H9 (cell line): Measurements from ENCODE around the gene SMYD2. TPM values are rescaled to one million over a fixed set of nuclear protein-coding genes. Genes with fewer than 3 reads are reported as not detected.
A peak's percentile ranks its signal among the peaks of the same experiment; 100 is the strongest.

Experiments used
- DNase-seq: peaks from one replicate; pipeline ENCODE4 v3.0.0-alpha.2; 2017
- H2AFZ ChIP-seq: one replicate; pipeline ENCODE4 v1.6.1; 2013; ENCODE audit warnings: mild to moderate bottlenecking, low read length, control low read depth, moderate library complexity
- H2AK5ac ChIP-seq: 2 replicates; pipeline ENCODE4 v1.6.1; 2013; ENCODE audit warnings: low read length, control low read depth, mixed read lengths; ENCODE audit not compliant: insufficient read length
- H2BK120ac ChIP-seq: one replicate; pipeline ENCODE4 v1.6.1; 2013; ENCODE audit warnings: low read depth, mild to moderate bottlenecking, low read length, control low read depth, inconsistent platforms; ENCODE audit not compliant: poor library complexity, severe bottlenecking
- H2BK12ac ChIP-seq: 2 replicates; pipeline ENCODE4 v1.6.1; 2013; ENCODE audit warnings: low read length, control low read depth, mixed read lengths, low read depth; ENCODE audit not compliant: insufficient read length
- H2BK15ac ChIP-seq: 2 replicates; pipeline ENCODE4 v1.6.1; 2013; ENCODE audit warnings: low read depth, low read length, control low read depth
- H2BK20ac ChIP-seq: one replicate; pipeline ENCODE4 v1.6.1; 2013; ENCODE audit warnings: low read depth, mild to moderate bottlenecking, low read length, control low read depth, inconsistent platforms; ENCODE audit not compliant: poor library complexity, severe bottlenecking
- H2BK5ac ChIP-seq: 2 replicates; pipeline ENCODE4 v1.6.1; 2013; ENCODE audit warnings: low read length, control low read depth, mixed read lengths; ENCODE audit not compliant: insufficient read length
- H3K14ac ChIP-seq: 2 replicates; pipeline ENCODE4 v1.6.1; 2013; ENCODE audit warnings: low read length, control low read depth; ENCODE audit not compliant: insufficient read depth
- H3K18ac ChIP-seq: 2 replicates; pipeline ENCODE4 v1.6.1; 2013; ENCODE audit warnings: low read depth, mild to moderate bottlenecking, mixed read lengths, low read length, control low read depth; ENCODE audit not compliant: insufficient read length
- H3K23ac ChIP-seq: 2 replicates; pipeline ENCODE4 v1.6.1; 2013; ENCODE audit warnings: low read length, control low read depth, mixed read lengths, low read depth; ENCODE audit not compliant: insufficient read length
- H3K23me2 ChIP-seq: 2 replicates; pipeline ENCODE4 v1.6.1; 2013; ENCODE audit warnings: low read depth, mild to moderate bottlenecking, mixed read lengths, low read length, control low read depth; ENCODE audit not compliant: insufficient read length, poor library complexity, severe bottlenecking
- H3K27ac ChIP-seq: 2 replicates; pipeline ENCODE4 v1.5.1; 2013; ENCODE audit warnings: low read length, control low read depth, mixed read lengths, low read depth; ENCODE audit not compliant: insufficient read length
- H3K27me3 ChIP-seq: 2 replicates; pipeline ENCODE4 v1.6.1; 2013; ENCODE audit warnings: low read length, control low read depth, inconsistent platforms; ENCODE audit not compliant: insufficient read depth
- H3K4ac ChIP-seq: 2 replicates; pipeline ENCODE4 v1.6.1; 2013; ENCODE audit warnings: low read depth, mild to moderate bottlenecking, control low read depth, inconsistent platforms, low read length, moderate library complexity
- H3K4me1 ChIP-seq: 2 replicates; pipeline ENCODE4 v1.6.1; 2013; ENCODE audit warnings: low read length, control low read depth, inconsistent platforms; ENCODE audit not compliant: insufficient read depth
- H3K4me2 ChIP-seq: 2 replicates; pipeline ENCODE4 v1.6.1; 2013; ENCODE audit warnings: low read length, control low read depth, mixed read lengths; ENCODE audit not compliant: insufficient read length, insufficient read depth
- H3K56ac ChIP-seq: 2 replicates; pipeline ENCODE4 v1.6.1; 2013; ENCODE audit warnings: low read depth, mild to moderate bottlenecking, mixed read lengths, low read length, control low read depth; ENCODE audit not compliant: insufficient read length
- H3K79me1 ChIP-seq: 2 replicates; pipeline ENCODE4 v1.6.1; 2013; ENCODE audit warnings: low read depth, mild to moderate bottlenecking, moderate library complexity, low read length, control low read depth, inconsistent platforms; ENCODE audit not compliant: insufficient read depth, poor library complexity, severe bottlenecking
- H3K79me2 ChIP-seq: 2 replicates; pipeline ENCODE4 v1.6.1; 2013; ENCODE audit warnings: low read length, control low read depth, inconsistent platforms; ENCODE audit not compliant: insufficient read depth
- H3K9ac ChIP-seq: 2 replicates; pipeline ENCODE4 v1.6.1; 2013; ENCODE audit warnings: low read length, control low read depth, mixed read lengths; ENCODE audit not compliant: insufficient read length; ENCODE audit errors: extremely low read depth
- H3K9me3 ChIP-seq: one replicate; pipeline ENCODE4 v1.6.1; 2013; ENCODE audit warnings: low read depth, low read length, inconsistent platforms; ENCODE audit not compliant: control insufficient read depth
- H3T11ph ChIP-seq: one replicate; pipeline ENCODE4 v1.6.1; 2013; ENCODE audit warnings: mild to moderate bottlenecking, low read length, control low read depth, inconsistent platforms
- H4K20me1 ChIP-seq: one replicate; pipeline ENCODE4 v1.6.1; 2013; ENCODE audit not compliant: control insufficient read depth, insufficient read length, insufficient read depth
- H4K5ac ChIP-seq: 2 replicates; pipeline ENCODE4 v1.6.1; 2013; ENCODE audit warnings: low read depth, mild to moderate bottlenecking, mixed read lengths, low read length, control low read depth; ENCODE audit not compliant: insufficient read length
- H4K8ac ChIP-seq: replicated peaks from 2 replicates; pipeline ENCODE4 v1.6.1; 2013; ENCODE audit warnings: low read length, control low read depth, mixed read lengths, low read depth; ENCODE audit not compliant: insufficient read length
- H4K91ac ChIP-seq: 2 replicates; pipeline ENCODE4 v1.6.1; 2013; ENCODE audit warnings: low read depth, mild to moderate bottlenecking, moderate library complexity, mixed read lengths, low read length, control low read depth; ENCODE audit not compliant: insufficient read length
- H3K27ac Mint-ChIP-seq, 3 experiments: 2 replicates in 2 of 3; 3 replicates in 1 of 3; pipeline ENCODE4 v1.8.0; 2020 to 2021; ENCODE audit warnings: mixed read lengths in 3 of 3, mild to moderate bottlenecking in 1 of 3, moderate library complexity in 1 of 3
- H3K27me3 Mint-ChIP-seq: 2 replicates; pipeline ENCODE4 v1.8.0; 2021; ENCODE audit warnings: low read depth, mild to moderate bottlenecking, moderate library complexity, mixed read lengths
- H3K36me3 Mint-ChIP-seq, 3 experiments: 2 replicates in 2 of 3; 3 replicates in 1 of 3; pipeline ENCODE4 v1.8.0; 2020 to 2021; ENCODE audit warnings: low read depth in 3 of 3, mixed read lengths in 3 of 3; ENCODE audit not compliant: insufficient read depth in 1 of 3
- H3K4me1 Mint-ChIP-seq, 2 experiments: 2 replicates each; pipeline ENCODE4 v1.8.0; 2020; ENCODE audit warnings: mixed read lengths in 2 of 2
- H3K4me3 Mint-ChIP-seq, 2 experiments: 2 replicates in 1 of 2; 3 replicates in 1 of 2; pipeline ENCODE4 v1.8.0; 2020 to 2021; ENCODE audit warnings: mild to moderate bottlenecking in 2 of 2, mixed read lengths in 2 of 2, moderate library complexity in 1 of 2
- H3K9me3 Mint-ChIP-seq, 2 experiments: 2 replicates in 1 of 2; 3 replicates in 1 of 2; pipeline ENCODE4 v1.8.0; 2020; ENCODE audit warnings: mild to moderate bottlenecking in 2 of 2, mixed read lengths in 2 of 2, moderate library complexity in 1 of 2
- CTCF ChIP-seq: fragments of 200-600 bp; sonication (generic); conservative IDR thresholded peaks from 3 replicates; pipeline ENCODE4 v1.8.0; 2021; ENCODE audit warnings: antibody characterized with exemption, mild to moderate bottlenecking
- WGBS: extraction: QIAGEN DNeasy Blood & Tissue Kit; methylation state at CpG from one replicate; pipeline ENCODE4 v1.1.7; 2013; ENCODE audit warnings: missing lambda C conversion rate, low lambda C conversion rate, mixed read lengths; ENCODE audit not compliant: insufficient read length; ENCODE audit errors: extremely low coverage; 5-methylcytosine and 5-hydroxymethylcytosine counted together
- total RNA-seq: library from RNA; stranded (reverse); gene quantifications from 2 replicates; pipeline ENCODE4 v1.2.1, GENCODE V29; 2021

Gene SMYD2
- total RNA-seq, 1 experiment from 2014 or later, result 10.9 TPM

GRCh38 chr1:214305164-214305751 is 24.3 kb downstream of the SMYD2 start:
- no peak overlapping the region for H2BK120ac ChIP-seq
- H3K9me3 ChIP-seq, result no peaks in the 10 kb centered on the region
- no peak overlapping the region for H4K5ac ChIP-seq
- no peaks in the 10 kb centered on the region for H3K23me2 ChIP-seq
- no peak overlapping the region for H3K14ac ChIP-seq
- no peak overlapping the region for H2BK12ac ChIP-seq
- H3K4ac ChIP-seq, result no peak overlapping the region
- H3K9ac ChIP-seq, result no peak overlapping the region
- Mint-ChIP-seq H3K4me3 (no peak overlapping the region), H3K4me1 (peaks cover 7 to 8% of the 10 kb centered on the region in 2 experiments), H3K27ac (peak overlapping the region in 1 of 3 experiments; percentile 74; a peak in 1 of 7 replicates), H3K36me3 (no peaks in the 10 kb centered on the region), H3K9me3 (no peaks in the 10 kb centered on the region), H3K27me3 (peaks cover 19% of the 10 kb centered on the region)
- no CpG with 5 or more reads among the region's 9 CpGs for WGBS
- no peak overlapping the region for H4K8ac ChIP-seq
- H4K91ac ChIP-seq, result no peak overlapping the region
- DNase-seq, result no peak
- no peaks in the 10 kb centered on the region for H3K79me2 ChIP-seq
- no peak overlapping the region for H2AFZ ChIP-seq
- H2AK5ac ChIP-seq, result no peak overlapping the region
- H3K79me1 ChIP-seq, result no peaks in the 10 kb centered on the region
- no peak overlapping the region for H2BK15ac ChIP-seq
- H3K4me2 ChIP-seq, result no peak overlapping the region
- TF ChIP-seq CTCF, result no peak
- H3T11ph ChIP-seq, result no peak overlapping the region
- H2BK20ac ChIP-seq, result no peak overlapping the region
- H3K27me3 ChIP-seq, result no peaks in the 10 kb centered on the region; the same call in 1 of the 2 replicates
- H3K23ac ChIP-seq, result no peak overlapping the region
- H4K20me1 ChIP-seq, result no peaks in the 10 kb centered on the region
- peaks cover 4% of the 10 kb centered on the region; the same call in 1 of the 2 replicates for H3K4me1 ChIP-seq
- no peak overlapping the region for H3K18ac ChIP-seq
- no peak overlapping the region for H3K56ac ChIP-seq
- no peak overlapping the region for H3K27ac ChIP-seq
- no peak overlapping the region for H2BK5ac ChIP-seq
